DMS53 treated with DMSO at 0.1 percent for 48 hours (cell line): ENCODE data around the gene DLGAP3.
A peak's percentile ranks its signal among the peaks of the same experiment; 100 is the strongest.
"Not testable (repeated sequence)": the region's sequence is repeated elsewhere in the genome, so short reads cannot be mapped to it uniquely, and the experiment has no call there.

Source experiments
- DNase-seq: peaks from one replicate; lab custom pipeline; 2025; ENCODE audit not compliant: unreplicated experiment; lab: John Stamatoyannopoulos, UW

DLGAP3 gene

DNA sequence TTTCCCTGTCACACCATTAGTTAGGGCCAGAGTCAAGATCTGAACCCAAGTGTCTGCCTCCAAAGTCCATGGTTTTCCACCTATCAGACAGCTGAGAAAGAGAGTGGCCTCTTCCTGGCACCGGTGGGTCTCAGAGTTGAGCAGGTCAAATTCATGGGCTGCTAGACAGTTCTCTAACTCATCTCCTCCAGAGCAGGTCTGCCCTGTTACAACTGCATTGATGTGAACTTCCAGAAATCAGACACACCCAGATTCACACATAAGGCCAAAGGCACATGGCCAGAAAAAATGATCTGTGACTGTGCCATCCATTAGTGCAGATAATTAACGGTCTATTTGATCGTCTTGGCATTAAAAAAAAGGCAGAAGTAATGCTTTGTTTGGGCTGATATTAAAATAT is 87.4 kb downstream of the DLGAP3 start:
- no peak for DNase-seq

DNA sequence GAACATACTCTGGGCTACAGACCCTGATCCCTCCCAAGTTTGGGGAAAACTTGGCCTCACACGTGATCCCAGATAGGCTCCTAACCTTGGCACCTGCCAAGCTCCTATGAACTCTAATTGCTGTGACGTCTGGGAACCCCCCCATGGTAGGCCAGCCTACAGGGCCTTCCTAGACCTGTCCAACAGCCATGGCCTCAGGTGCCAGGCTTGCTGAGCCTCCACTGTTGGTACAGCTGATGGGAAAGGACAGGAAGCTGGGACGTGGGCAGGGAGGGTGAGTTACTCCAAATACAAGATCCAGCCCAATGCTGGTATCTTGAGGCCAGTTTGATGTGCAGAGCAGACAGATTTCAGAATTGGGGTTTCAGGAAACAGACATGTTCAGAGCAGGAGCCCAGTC is 89.0 kb downstream of the DLGAP3 start:
- no peak for DNase-seq

DNA sequence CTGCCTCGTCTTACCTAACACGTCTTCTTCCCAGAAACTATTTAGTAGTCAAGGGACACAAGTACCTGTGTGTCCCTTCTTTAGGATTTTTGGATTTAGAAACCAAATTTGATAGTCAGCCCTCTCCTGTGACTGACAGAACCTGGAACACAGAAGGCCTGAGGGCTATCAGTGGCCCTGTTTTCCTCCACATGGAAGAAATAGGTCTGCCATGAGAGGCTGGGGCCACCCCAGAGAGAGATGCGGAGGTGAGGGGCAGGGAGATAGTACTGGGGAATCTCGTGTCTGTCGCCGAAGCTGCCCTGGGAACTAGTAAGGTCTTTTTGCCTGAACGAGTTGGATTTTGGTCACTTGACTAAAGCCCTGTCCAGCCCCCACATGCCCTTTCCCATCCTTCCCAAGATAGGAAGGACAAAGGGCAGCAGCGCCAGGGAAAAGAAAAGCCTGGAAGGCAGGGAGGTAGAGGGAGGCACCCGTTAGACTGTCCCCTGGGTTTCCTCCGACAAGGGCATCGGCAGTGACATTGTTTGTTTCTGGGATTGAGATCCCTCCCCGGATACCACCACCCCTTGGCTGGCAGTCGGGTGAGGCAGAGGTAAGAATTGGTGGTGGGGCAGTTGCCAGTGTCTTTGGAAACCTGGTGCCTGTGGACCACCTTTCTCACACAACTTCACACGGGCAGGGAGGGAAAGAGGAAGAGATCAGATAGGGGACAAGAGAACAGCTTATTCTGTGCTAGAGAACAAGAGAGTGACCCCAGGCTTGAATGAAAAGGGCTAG is 89.7 kb downstream of the DLGAP3 start:
- no peak for DNase-seq

DNA sequence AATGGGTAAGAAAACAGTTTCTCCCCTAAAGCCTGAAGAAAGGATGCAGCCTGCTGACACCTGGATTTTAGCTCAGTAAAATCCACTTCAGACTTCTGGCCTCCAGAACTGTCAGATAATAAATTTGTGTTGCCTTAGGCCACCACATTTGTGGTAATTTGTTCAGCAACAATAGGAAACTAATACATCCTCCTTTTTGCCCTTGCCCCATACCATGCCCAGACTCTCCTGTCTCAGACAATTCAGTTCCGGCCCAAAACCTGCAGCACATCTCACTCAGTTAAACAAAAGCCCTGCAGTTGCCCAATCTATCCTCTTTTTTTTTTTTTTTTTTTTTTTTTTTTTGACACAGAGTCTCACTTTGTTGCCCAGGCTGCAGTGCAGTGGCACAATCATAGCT is 95.7 kb downstream of the DLGAP3 start:
- no peak for DNase-seq

DNA sequence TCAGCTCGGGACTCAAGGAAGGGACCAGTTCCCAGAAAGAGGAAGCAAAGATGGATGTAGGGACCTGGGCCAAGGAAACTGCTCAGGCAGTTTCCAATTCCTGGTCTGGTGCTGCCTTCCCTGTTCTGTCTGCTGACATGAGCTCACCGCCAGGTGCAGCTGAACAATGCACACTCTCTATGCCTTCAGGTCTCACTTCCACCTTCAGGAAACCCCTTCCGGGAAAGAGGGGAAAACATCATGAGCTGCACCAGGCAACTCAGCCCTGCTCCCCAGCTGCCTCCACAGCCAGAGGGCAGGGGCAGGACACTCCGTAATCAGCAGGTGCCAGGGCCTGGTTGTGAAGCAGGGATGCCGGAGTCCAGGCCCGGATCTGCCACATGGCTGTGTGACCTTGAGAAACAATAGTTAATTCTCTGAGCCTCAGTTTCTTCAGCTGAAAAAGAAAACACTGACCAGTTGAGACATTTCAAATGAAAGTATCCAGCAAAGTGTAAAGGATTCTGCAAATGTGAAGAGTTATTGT is 97.7 kb downstream of the DLGAP3 start:
- DNase-seq, result peak; percentile 14

DNA sequence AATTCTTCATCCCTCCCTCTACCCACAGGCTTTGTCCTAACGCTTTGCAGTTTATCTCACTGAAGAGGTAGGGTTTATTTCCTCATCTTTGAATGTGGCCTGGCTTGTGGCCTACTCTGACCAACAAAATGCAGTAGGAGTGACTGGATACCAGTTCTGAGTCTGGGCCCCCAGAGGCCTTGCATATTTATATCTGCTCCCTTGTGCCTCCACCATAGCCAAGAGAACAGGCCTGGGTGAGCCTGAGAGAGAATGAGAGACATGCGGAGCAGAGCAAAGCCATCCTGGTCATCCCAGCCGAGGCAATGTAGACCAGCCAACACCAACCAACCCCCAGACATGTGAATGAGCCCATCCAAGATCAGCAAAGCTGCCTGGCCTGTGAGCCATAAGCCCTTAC is 100.2 kb downstream of the DLGAP3 start:
- DNase-seq, result no peak

DNA sequence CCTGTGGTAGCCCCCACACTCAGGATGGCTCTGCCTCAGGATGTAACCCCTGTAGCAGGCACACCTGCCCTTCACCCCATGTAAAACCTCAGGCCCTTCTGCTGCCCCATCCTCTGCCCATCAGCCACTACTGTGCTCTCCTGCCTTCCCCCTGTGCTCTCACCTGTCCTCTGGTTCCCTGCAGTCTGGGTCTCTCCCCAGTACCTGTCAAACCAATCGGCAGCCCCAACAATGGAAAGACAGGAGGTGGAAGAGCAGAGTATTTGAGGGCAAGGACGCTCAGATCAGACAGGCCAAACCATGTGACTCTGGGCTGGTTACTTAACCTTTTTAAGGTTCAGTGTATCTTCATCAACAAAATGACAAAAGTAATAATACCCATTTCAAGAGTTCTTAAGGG is 100.8 kb downstream of the DLGAP3 start:
- no peak for DNase-seq

DNA sequence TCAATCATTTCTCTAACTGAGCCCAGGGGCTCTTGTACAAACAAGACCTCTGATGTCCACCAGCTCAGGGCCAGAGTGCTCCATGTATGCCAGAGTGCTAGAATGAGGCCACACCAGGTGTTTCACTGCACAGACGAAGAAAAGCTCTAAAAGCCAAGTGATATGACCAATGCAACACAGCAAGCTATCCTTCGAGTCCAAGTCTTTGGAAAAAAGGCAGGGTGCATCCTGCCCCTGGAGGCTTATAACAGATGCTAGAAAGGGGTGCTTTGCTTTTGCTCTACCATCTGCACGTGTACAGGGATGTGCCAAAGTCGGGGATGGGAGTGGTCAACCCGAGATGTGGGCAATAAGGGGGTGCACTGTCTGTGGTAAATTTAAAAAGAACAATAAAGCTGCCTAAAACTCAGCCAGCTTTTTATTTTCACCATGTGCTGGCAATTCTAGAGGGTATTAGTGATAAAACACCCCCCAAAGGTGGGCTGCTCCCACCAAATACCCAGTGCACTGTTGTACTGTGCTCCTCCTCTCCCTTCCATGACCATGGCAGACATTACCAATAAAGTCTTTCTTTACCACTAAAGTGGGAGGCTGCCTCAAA is 102.0 kb downstream of the DLGAP3 start:
- DNase-seq, result no peak

DNA sequence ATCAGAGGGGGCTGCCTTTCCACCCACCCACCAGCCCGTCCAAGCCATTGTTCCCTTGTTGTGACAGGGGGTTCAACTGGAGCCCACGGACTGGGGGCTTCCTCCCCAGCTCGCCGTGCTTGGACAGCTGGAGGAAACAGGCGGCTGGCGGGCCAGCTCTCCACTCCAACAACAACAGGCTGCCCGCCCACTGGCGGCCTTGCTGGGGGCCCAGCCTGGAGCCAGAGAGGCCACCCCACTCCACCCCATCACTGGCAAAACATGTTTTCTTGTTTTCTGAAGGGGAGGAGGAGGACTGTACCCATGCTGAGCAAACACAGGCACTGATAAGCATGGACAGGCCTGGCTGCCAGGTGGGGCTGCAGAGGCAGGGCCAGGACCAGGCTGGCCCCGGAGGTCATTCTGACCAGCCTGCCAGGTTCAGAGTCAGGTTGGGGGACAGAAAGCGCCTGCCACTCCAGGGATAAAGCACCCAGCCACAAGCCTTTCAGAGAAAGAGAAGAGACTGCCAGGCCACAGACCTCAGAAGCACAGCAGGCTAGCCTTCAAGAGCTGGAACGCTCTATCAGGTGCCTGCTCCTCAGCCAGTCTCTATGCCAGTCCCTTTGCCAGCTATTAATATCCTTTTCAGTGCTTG is 103.9 kb downstream of the DLGAP3 start:
- DNase-seq, result no peak

DNA sequence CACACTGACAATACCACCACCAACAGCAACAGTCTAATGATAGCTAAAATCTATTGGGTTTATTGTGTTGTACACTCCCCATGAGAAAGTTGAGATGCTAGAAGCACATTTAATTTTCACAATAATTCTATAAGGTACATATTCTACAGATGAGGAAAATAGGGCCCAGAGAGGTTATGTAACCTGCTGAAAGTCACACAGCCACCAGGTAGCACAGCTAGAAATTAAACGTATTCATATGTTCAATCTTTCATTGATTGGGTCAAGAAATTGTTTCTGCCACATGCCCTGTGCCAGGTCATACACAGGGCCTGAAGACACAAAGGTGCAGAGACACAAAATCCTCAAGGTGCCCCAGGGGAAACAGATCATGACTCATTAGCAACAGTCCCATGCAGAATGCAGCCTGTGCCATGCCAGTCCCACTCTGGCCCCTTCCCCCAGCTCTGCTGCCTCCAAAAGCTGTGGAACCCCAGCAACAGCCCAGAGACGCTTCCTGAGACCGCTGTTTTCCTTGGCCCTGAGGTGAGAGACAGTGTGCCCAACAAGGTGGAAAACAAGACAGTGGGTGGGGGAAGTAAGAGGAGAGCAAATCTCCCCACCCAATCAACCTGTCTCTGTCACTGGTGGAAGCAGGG is 104.5 kb downstream of the DLGAP3 start:
- no peak for DNase-seq

DNA sequence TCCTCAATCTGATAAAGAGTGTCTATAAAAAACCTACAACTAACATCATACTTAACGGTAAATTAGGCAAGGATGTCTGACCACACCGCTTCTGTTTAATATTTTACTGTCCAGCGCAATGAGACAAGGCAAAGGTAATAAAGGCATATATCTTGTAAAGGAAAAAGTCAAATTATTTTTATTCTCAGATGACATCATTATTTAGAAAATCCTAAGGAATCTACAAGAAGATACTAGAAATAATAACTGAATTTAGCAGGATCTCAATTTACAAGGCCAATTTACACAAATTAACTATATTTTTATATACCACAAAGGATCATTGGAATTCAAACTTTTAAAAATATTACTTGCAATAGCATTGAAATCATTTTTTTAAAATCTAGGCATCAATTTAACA is 107.2 kb downstream of the DLGAP3 start:
- no peak for DNase-seq

DNA sequence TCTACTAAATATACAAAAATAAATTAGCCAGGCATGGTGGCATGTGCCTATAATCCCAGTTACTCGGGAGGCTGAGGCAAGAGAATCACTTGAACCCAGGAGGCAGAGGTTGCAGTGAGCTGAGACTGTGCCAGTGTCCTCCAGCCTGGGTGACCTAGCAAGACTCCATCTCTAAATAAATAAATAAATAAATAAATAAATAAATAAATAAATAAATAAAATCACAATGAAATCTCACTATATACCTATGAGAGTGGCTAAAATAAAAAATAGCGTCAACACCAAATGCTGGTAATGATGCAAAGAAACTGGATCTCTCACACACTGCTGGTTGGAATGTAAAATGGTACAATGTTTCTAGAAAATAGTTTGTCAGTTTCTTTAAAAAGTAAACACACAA is 110.6 kb downstream of the DLGAP3 start:
- not testable (repeated sequence) for DNase-seq

DNA sequence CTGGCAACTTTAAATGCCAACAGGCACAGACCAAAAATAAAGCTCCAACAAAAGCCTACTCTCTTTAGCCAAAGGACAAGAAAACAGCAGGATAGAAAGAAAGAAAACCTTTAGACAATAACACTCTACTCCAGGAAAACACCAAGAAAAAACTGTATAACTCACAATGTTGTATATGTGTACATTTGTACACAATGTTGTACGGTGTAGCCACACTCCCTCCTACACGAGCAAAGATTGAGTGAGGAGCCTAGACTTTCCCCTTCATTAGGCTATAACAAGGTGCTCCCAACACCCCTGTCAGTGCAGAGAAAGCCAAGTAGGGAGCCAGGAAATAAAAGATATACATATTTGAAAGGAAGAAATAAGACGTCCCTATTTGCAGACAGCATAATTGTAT is 112.7 kb downstream of the DLGAP3 start:
- no peak for DNase-seq

DNA sequence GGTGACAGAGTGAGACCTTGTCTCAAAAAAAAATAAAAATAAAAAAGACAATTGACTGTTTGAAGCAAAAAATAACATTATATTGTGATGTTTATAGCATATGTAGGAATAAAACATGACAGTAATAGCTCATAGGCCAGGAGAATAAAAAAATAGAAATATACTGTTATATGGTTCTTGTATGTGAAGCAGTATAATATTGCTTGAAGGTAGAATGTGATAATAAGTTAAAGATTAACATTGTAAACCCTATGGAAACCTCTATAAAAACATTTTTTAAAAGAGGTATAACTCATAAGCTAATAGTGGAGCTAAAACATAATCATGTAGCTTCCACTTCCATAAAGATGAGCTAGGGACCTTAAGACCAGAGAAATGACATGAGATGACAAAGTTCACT is 113.1 kb downstream of the DLGAP3 start:
- no peak for DNase-seq
